HEK293 (cell line): ENCODE measurements around the gene USP37.

Experiments used
- CTCF ChIA-PET: fragments of 350-600 bp; formaldehyde crosslinking; extraction: SDS; loops from one replicate; lab custom pipeline; 2021; ENCODE audit warnings: antibody characterized with exemption; lab: Yijun Ruan, JAX
- POLR2A ChIA-PET: fragments of 300-600 bp; formaldehyde crosslinking; extraction: SDS; loops from one replicate; lab custom pipeline; 2020; ENCODE audit warnings: antibody characterized with exemption, inconsistent platforms; lab: Yijun Ruan, JAX
- H3K27ac ChIP-seq: fragments of 200-500 bp; sonication (Bioruptor generic); 2 replicates; pipeline ENCODE4 v1.5.1; 2014; ENCODE audit warnings: low read depth, low read length, control low read depth, inconsistent platforms; ENCODE audit errors: extremely low read depth
- H3K36me3 ChIP-seq, 2 experiments: fragments of 200-500 bp in 1 of 2; sonication (Bioruptor generic) in 1 of 2; 1 replicate in 1 of 2; 2 replicates in 1 of 2; pipeline ENCODE4 v1.5.1; 2014 to 2017; ENCODE audit warnings: inconsistent platforms in 2 of 2, low read length in 2 of 2; ENCODE audit not compliant: control insufficient read depth in 2 of 2, insufficient read depth in 1 of 2
- H3K4me1 ChIP-seq: fragments of 200-500 bp; sonication (Bioruptor generic); 2 replicates; pipeline ENCODE4 v1.5.1; 2014; ENCODE audit warnings: mild to moderate bottlenecking, low read length, inconsistent platforms; ENCODE audit not compliant: control insufficient read depth, insufficient read depth
- H3K4me3 ChIP-seq: 2 replicates; pipeline ENCODE4 v1.5.1; 2011; ENCODE audit warnings: low read depth, mild to moderate bottlenecking, control low read depth, low read length, moderate library complexity
- H3K9me3 ChIP-seq: fragments of 200-500 bp; sonication (Bioruptor generic); 2 replicates; pipeline ENCODE4 v1.5.1; 2014; ENCODE audit warnings: low read depth, low read length, inconsistent platforms; ENCODE audit not compliant: control insufficient read depth, insufficient read depth
- KLF7 ChIP-seq: fragments of 450-650 bp; formaldehyde crosslinking; IDR thresholded peaks from 2 replicates; pipeline ENCODE4 v1.5.1; 2016; ENCODE audit warnings: missing biosample characterization, missing genetic modification characterization, borderline replicate concordance
- OSR2 ChIP-seq: fragments of 450-650 bp; formaldehyde crosslinking; IDR thresholded peaks from 2 replicates; pipeline ENCODE4 v1.5.1; 2016; ENCODE audit warnings: missing biosample characterization, missing genetic modification characterization
- SETDB1 ChIP-seq: IDR thresholded peaks from one replicate; pipeline ENCODE4 v1.6.1; 2017; ENCODE audit warnings: mild to moderate bottlenecking, low read length, moderate library complexity, mixed read lengths; ENCODE audit not compliant: insufficient read length
- ZBTB17 ChIP-seq: fragments of 450-650 bp; formaldehyde crosslinking; IDR thresholded peaks from 2 replicates; pipeline ENCODE4 v1.5.1; 2016; ENCODE audit warnings: missing biosample characterization, missing genetic modification characterization
- ZBTB8A ChIP-seq: fragments of 450-650 bp; formaldehyde crosslinking; IDR thresholded peaks from 2 replicates; pipeline ENCODE4 v1.5.1; 2016; ENCODE audit warnings: missing biosample characterization, missing genetic modification characterization
- ZEB2 ChIP-seq: fragments of 450-650 bp; formaldehyde crosslinking; IDR thresholded peaks from 2 replicates; pipeline ENCODE4 v1.5.1; 2016; ENCODE audit warnings: missing biosample characterization, missing genetic modification characterization
- ZNF221 ChIP-seq: fragments of 450-650 bp; formaldehyde crosslinking; IDR thresholded peaks from 2 replicates; pipeline ENCODE4 v1.5.1; 2017; ENCODE audit warnings: missing biosample characterization, missing genetic modification characterization, borderline replicate concordance
- ZNF26 ChIP-seq: fragments of 450-650 bp; formaldehyde crosslinking; IDR thresholded peaks from 2 replicates; pipeline ENCODE4 v1.5.1; 2016; ENCODE audit warnings: missing biosample characterization, missing genetic modification characterization
- ZNF366 ChIP-seq: fragments of 450-650 bp; formaldehyde crosslinking; conservative IDR thresholded peaks from 2 replicates; pipeline ENCODE4 v1.5.1; 2016; ENCODE audit warnings: missing biosample characterization, missing genetic modification characterization
- ZNF404 ChIP-seq: fragments of 450-650 bp; formaldehyde crosslinking; IDR thresholded peaks from 2 replicates; pipeline ENCODE4 v1.5.1; 2017; ENCODE audit warnings: missing biosample characterization, missing genetic modification characterization
- ZNF473 ChIP-seq: fragments of 450-650 bp; formaldehyde crosslinking; IDR thresholded peaks from 2 replicates; pipeline ENCODE4 v1.5.1; 2017; ENCODE audit warnings: missing biosample characterization, missing genetic modification characterization
- ZNF514 ChIP-seq: fragments of 450-650 bp; formaldehyde crosslinking; IDR thresholded peaks from 2 replicates; pipeline ENCODE4 v1.5.1; 2016; ENCODE audit warnings: missing biosample characterization, missing genetic modification characterization
- ZNF596 ChIP-seq: fragments of 450-650 bp; IDR thresholded peaks from 2 replicates; pipeline ENCODE4 v1.5.0; 2018; ENCODE audit warnings: missing biosample characterization, mild to moderate bottlenecking, missing genetic modification characterization, moderate library complexity
- ZNF624 ChIP-seq: fragments of 450-650 bp; formaldehyde crosslinking; IDR thresholded peaks from 2 replicates; pipeline ENCODE4 v1.5.1; 2017; ENCODE audit warnings: missing biosample characterization, missing genetic modification characterization
- ZNF639 ChIP-seq: fragments of 450-650 bp; formaldehyde crosslinking; IDR thresholded peaks from 2 replicates; pipeline ENCODE4 v1.5.1; 2016; ENCODE audit warnings: missing biosample characterization, missing genetic modification characterization
- ZNF677 ChIP-seq: fragments of 450-650 bp; IDR thresholded peaks from 2 replicates; pipeline ENCODE4 v1.5.0; 2018; ENCODE audit warnings: missing biosample characterization, mild to moderate bottlenecking, missing genetic modification characterization, moderate library complexity
- ZNF792 ChIP-seq: fragments of 450-650 bp; formaldehyde crosslinking; IDR thresholded peaks from 2 replicates; pipeline ENCODE4 v1.5.1; 2016; ENCODE audit warnings: missing biosample characterization, missing genetic modification characterization

USP37 gene

GRCh38 chr2:218434456-218434855 lies 133.7 kb downstream of the USP37 start:
- TF ChIP-seq ZNF792 (tag by site-specific recombination) (no peak), ZNF596 (tag by site-specific recombination) (no peak), ZBTB8A (tag by site-specific recombination) (no peak)
- Histone ChIP-seq H3K36me3 (no peaks in the 10 kb centered on the region), H3K4me3 (no peak overlapping the region), H3K9me3 (no peaks in the 10 kb centered on the region), H3K27ac (no peak overlapping the region), H3K4me1 (no peaks in the 10 kb centered on the region)
- ChIA-PET POLR2A (no interaction called here), CTCF (no interaction called here)

- POLR2A ChIA-PET, result no interaction called here
- H3K9me3 ChIP-seq, result no peaks in the 10 kb centered on the region
- H3K27ac ChIP-seq, result no peak overlapping the region
- CTCF ChIA-PET, result interaction anchor here (0.6 kb wide), 1 partner anchor 39 kb away, joined by 3 read pairs; no protein-coding TSS in a partner anchor
- no peaks in the 10 kb centered on the region for H3K36me3 ChIP-seq
- H3K4me3 ChIP-seq, result no peak overlapping the region
- no peaks in the 10 kb centered on the region for H3K4me1 ChIP-seq
- TF ChIP-seq ZNF639 (tag by site-specific recombination) (no peak), ZNF473 (tag by site-specific recombination) (no peak), ZEB2 (tag by site-specific recombination) (no peak), ZBTB17 (no peak), KLF7 (tag by site-specific recombination) (no peak), ZNF624 (tag by site-specific recombination) (no peak), SETDB1 (no peak), ZNF26 (tag by site-specific recombination) (no peak), ZNF221 (no peak), ZNF404 (tag by site-specific recombination) (no peak)
Observed at GRCh38 chr2:218432676-218433365, 135.3 kb downstream of the USP37 start.

- no peaks in the 10 kb centered on the region for H3K4me1 ChIP-seq
- no peaks in the 10 kb centered on the region for H3K36me3 ChIP-seq
- no peak overlapping the region for H3K4me3 ChIP-seq
- TF ChIP-seq ZNF514 (tag by site-specific recombination), result no peak
- no peak for TF ChIP-seq OSR2 (tag by site-specific recombination)
- no peak for TF ChIP-seq ZNF366 (tag by site-specific recombination)
- TF ChIP-seq ZNF677 (tag by site-specific recombination), result no peak
- CTCF ChIA-PET, result interaction anchor here (0.6 to 1.5 kb wide), 2 partner anchors 40 to 159 kb away, joined by 3 read pairs; no protein-coding TSS in a partner anchor
- no peak overlapping the region for H3K27ac ChIP-seq
- H3K9me3 ChIP-seq, result no peaks in the 10 kb centered on the region
- POLR2A ChIA-PET, result no interaction called here
Observed at GRCh38 chr2:218431878-218432277, 136.3 kb downstream of the USP37 start.
